IMR-90 (cell line): ENCODE measurements around the gene CDK5RAP2. TPM values are rescaled to one million over a fixed set of nuclear protein-coding genes. Genes with fewer than 3 reads are reported as not detected.

ENCODE experiments used
- ATAC-seq: fragments of 200-7000 bp; cut with Tn5 transposase; 2 replicates; pipeline ENCODE4 v1.9.1; 2020; ENCODE audit warnings: low read depth, mild to moderate bottlenecking, moderate library complexity
- BruUV-seq: library from RNA; stranded (reverse); fragments of 400-500 nt; replicated peaks from 2 replicates; lab custom pipeline; 2021; lab: Mats Ljungman, UMichigan
- CTCF ChIA-PET: fragments of 300-600 bp; formaldehyde crosslinking; extraction: SDS; loops from one replicate; lab custom pipeline; 2021; ENCODE audit warnings: antibody characterized with exemption; lab: Yijun Ruan, JAX
- POLR2A ChIA-PET: fragments of 300-600 bp; sonication (Branson Sonifier 250); formaldehyde crosslinking; loops from one replicate; lab custom pipeline; 2022; ENCODE audit warnings: antibody characterized with exemption; ENCODE audit not compliant: unreplicated experiment; lab: Charles Lee
- DNase-seq: peaks from one replicate; pipeline ENCODE4 v3.0.0; 2013
- H2AFZ ChIP-seq: replicated peaks from 2 replicates; pipeline ENCODE3; 2013; ENCODE audit warnings: low read length, mild to moderate bottlenecking; ENCODE audit not compliant: poor library complexity
- H2AK5ac ChIP-seq: 2 replicates; pipeline ENCODE4 v1.6.1; 2013; ENCODE audit warnings: low read depth, low read length, inconsistent platforms
- H2AK9ac ChIP-seq: replicated peaks from 2 replicates; pipeline ENCODE3; 2013; ENCODE audit warnings: mild to moderate bottlenecking, low read depth, low read length, moderate library complexity; ENCODE audit not compliant: poor library complexity
- H2BK120ac ChIP-seq: 2 replicates; pipeline ENCODE4 v1.6.1; 2013; ENCODE audit warnings: low read depth, low read length, inconsistent platforms
- H2BK15ac ChIP-seq: 3 replicates; pipeline ENCODE4 v1.6.1; 2013; ENCODE audit warnings: low read depth, low read length, inconsistent platforms
- H2BK20ac ChIP-seq: 2 replicates; pipeline ENCODE4 v1.6.1; 2013; ENCODE audit warnings: low read depth, mild to moderate bottlenecking, inconsistent platforms, low read length, moderate library complexity
- H2BK5ac ChIP-seq: 2 replicates; pipeline ENCODE4 v1.6.1; 2013; ENCODE audit warnings: mild to moderate bottlenecking, low read depth, low read length, inconsistent platforms; ENCODE audit not compliant: poor library complexity, severe bottlenecking
- H3K14ac ChIP-seq: replicated peaks from 2 replicates; pipeline ENCODE4 v1.6.1; 2013; ENCODE audit warnings: low read depth, low read length, inconsistent platforms
- H3K18ac ChIP-seq: 2 replicates; pipeline ENCODE4 v1.6.1; 2013; ENCODE audit warnings: low read depth, low read length, control low read depth
- H3K23ac ChIP-seq: 2 replicates; pipeline ENCODE4 v1.6.1; 2013; ENCODE audit warnings: low read depth, low read length, inconsistent platforms
- H3K27ac ChIP-seq: 2 replicates; pipeline ENCODE4 v1.5.1; 2013; ENCODE audit warnings: mild to moderate bottlenecking, control low read depth, low read length; ENCODE audit not compliant: insufficient read depth
- H3K27me3 ChIP-seq: 2 replicates; pipeline ENCODE4 v1.6.1; 2013; ENCODE audit warnings: low read length; ENCODE audit not compliant: control insufficient read depth, insufficient read depth
- H3K36me3 ChIP-seq: 2 replicates; pipeline ENCODE4 v1.6.1; 2013; ENCODE audit warnings: low read length, mixed read lengths; ENCODE audit not compliant: control insufficient read depth, insufficient read depth
- H3K4ac ChIP-seq: 2 replicates; pipeline ENCODE4 v1.6.1; 2013; ENCODE audit warnings: low read depth, low read length, inconsistent platforms
- H3K4me1 ChIP-seq: 2 replicates; pipeline ENCODE4 v1.6.1; 2013; ENCODE audit warnings: low read length, mixed read lengths; ENCODE audit not compliant: control insufficient read depth, insufficient read depth
- H3K4me2 ChIP-seq: 2 replicates; pipeline ENCODE4 v1.6.1; 2013; ENCODE audit warnings: low read depth, mild to moderate bottlenecking, control low read depth, low read length, moderate library complexity
- H3K4me3 ChIP-seq: 2 replicates; pipeline ENCODE4 v1.5.1; 2013; ENCODE audit warnings: low read depth, mild to moderate bottlenecking, control low read depth, low read length, moderate library complexity; ENCODE audit not compliant: insufficient read depth
- H3K56ac ChIP-seq: 2 replicates; pipeline ENCODE4 v1.6.1; 2013; ENCODE audit warnings: low read length, inconsistent platforms; ENCODE audit not compliant: insufficient read depth; ENCODE audit errors: extremely low read depth
- H3K79me1 ChIP-seq, 2 experiments: 2 replicates each; pipeline ENCODE4 v1.6.1; 2013; ENCODE audit warnings: low read length in 2 of 2, inconsistent platforms in 1 of 2, low read depth in 1 of 2
- H3K9ac ChIP-seq: 2 replicates; pipeline ENCODE4 v1.6.1; 2013; ENCODE audit warnings: low read depth, low read length, control low read depth
- H3K9me1 ChIP-seq: 2 replicates; pipeline ENCODE4 v1.6.1; 2013; ENCODE audit warnings: low read length, inconsistent platforms; ENCODE audit not compliant: insufficient read depth
- H3K9me3 ChIP-seq: 2 replicates; pipeline ENCODE4 v1.6.1; 2013; ENCODE audit warnings: low read length; ENCODE audit not compliant: control insufficient read depth, insufficient read depth
- H4K20me1 ChIP-seq: 2 replicates; pipeline ENCODE4 v1.6.1; 2013; ENCODE audit warnings: low read length, inconsistent platforms; ENCODE audit not compliant: insufficient read depth
- H4K5ac ChIP-seq: 2 replicates; pipeline ENCODE4 v1.6.1; 2013; ENCODE audit warnings: mild to moderate bottlenecking, low read depth, low read length, control low read depth
- H4K8ac ChIP-seq, 2 experiments: 2 replicates each; pipeline ENCODE4 v1.6.1; 2013; ENCODE audit warnings: low read depth in 2 of 2, low read length in 2 of 2, control low read depth in 1 of 2, inconsistent platforms in 1 of 2
- H4K91ac ChIP-seq: 2 replicates; pipeline ENCODE4 v1.6.1; 2013; ENCODE audit warnings: low read depth, low read length, inconsistent platforms; ENCODE audit not compliant: insufficient read depth
- CEBPB ChIP-seq: IDR thresholded peaks from 2 replicates; pipeline ENCODE4 v1.6.1; 2012; ENCODE audit warnings: low read depth, low read length, improper control_type of control experiment
- POLR2A ChIP-seq: IDR thresholded peaks from 2 replicates; pipeline ENCODE4 v1.6.1; 2012; ENCODE audit warnings: mild to moderate bottlenecking, low read depth, low read length
- WGBS, 2 experiments: methylation state at CpG; one replicate each; pipeline versions ENCODE4 v1.1.5 to v1.1.7; 2013; ENCODE audit warnings: missing lambda C conversion rate in 2 of 2; ENCODE audit not compliant: insufficient read length in 1 of 2; ENCODE audit errors: extremely low coverage in 2 of 2; 5-methylcytosine and 5-hydroxymethylcytosine counted together
- dilution Hi-C: fragments of 300-500 bp; cut with HindIII; formaldehyde crosslinking; loops from one replicate; pipeline ENCODE4 v1.14.3; 2018; ENCODE audit warnings: low sequenced_read_pairs; ENCODE audit not compliant: unreplicated experiment
- in situ Hi-C: fragments of 300-500 bp; cut with MboI; formaldehyde crosslinking; loops from 3 replicates; pipeline ENCODE4 v1.14.3; 2019; ENCODE audit warnings: low sequenced_read_pairs, inconsistent platforms, mixed read lengths
- intact Hi-C: fragments of 100-400 bp; cut with micrococcal nuclease; formaldehyde crosslinking; loops from 2 replicates; pipeline ENCODE4 v1.10.0; 2022
- polyA plus RNA-seq, 3 experiments: library from polyadenylated mRNA; depleted of rRNA; stranded (reverse); fragments of >200 nt; gene quantifications; 2 replicates each; pipeline ENCODE4 v1.2.3, GENCODE V29; 2012; ENCODE audit warnings: low replicate concordance in 1 of 3
- total RNA-seq: library from RNA; depleted of rRNA; stranded (reverse); fragments of >200 nt; gene quantifications from 2 replicates; pipeline ENCODE4 v1.2.3, GENCODE V29; 2012

The CDK5RAP2 gene
- total and polyA plus RNA-seq, 2 of the 4 experiments (the other 2 are of a cell fraction) = 29.5 to 31.7 TPM

DNA sequence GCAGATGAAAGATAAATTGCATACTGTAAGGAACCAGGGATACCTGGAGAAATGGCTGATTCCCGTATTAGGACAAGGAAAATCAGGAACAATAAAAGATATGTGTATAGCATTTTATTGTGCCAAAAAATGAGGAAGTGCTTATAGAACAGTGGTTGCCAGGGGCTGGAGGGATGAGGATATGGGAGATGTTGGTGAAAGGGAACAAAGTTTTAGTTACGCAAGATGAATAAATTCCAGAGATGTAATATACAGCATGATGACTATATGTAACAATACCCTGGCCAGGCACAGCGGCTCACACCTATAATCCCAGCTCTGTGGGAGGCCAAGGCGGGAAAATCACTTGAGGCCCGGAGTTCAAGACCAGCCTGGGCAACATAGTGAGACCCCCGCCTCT is 101.8 kb downstream of the CDK5RAP2 start:
- ChIA-PET CTCF (interaction anchor here (0.6 to 1.9 kb wide), 8 partner anchors 10 to 922 kb away, joined by 3 to 16 read pairs (median 4); no protein-coding TSS in a partner anchor), POLR2A (no interaction called here)
- H3K4me3 ChIP-seq = no peak overlapping the region

More for the DNA sequence above, 101.8 kb downstream of the CDK5RAP2 start:
- BruUV-seq = no TSS peak
- H2BK15ac ChIP-seq = no peak overlapping the region
- 56% methylated on average over 1 of the region's 6 CpGs; no CpG with 5 or more reads in 1 of the 2 experiments for WGBS, 2 experiments
- ATAC-seq (no peak), DNase-seq (peak; percentile 32)
- H3K9me1 ChIP-seq = peaks cover 6% of the 10 kb centered on the region
- TF ChIP-seq CEBPB (peak; percentile 70), POLR2A (no peak)
- H4K91ac ChIP-seq = no peak overlapping the region
- H3K56ac ChIP-seq = no peak overlapping the region
- H3K79me1 ChIP-seq = peaks cover 4 to 15% of the 10 kb centered on the region in 2 experiments; a peak in 1 of 4 replicates
- H3K4me1 ChIP-seq = peaks cover 9% of the 10 kb centered on the region
- H4K20me1 ChIP-seq = no peaks in the 10 kb centered on the region; the same call in 1 of the 2 replicates
- H4K8ac ChIP-seq = no peak overlapping the region; a peak in 1 of 4 replicates
- no peak overlapping the region for H3K14ac ChIP-seq
- H3K9ac ChIP-seq = no peak overlapping the region
- no peak overlapping the region for H3K18ac ChIP-seq
- H2AK5ac ChIP-seq = no peak overlapping the region
- no peak overlapping the region for H4K5ac ChIP-seq
- peak overlapping the region; percentile 34 for H2BK5ac ChIP-seq
- no peak overlapping the region for H3K27ac ChIP-seq
- peaks cover 1% of the 10 kb centered on the region; the same call in 1 of the 2 replicates for H3K36me3 ChIP-seq
- peak overlapping the region; percentile 35; the same call in 1 of the 2 replicates for H2BK120ac ChIP-seq
- intact Hi-C loops (no loop called here), dilution Hi-C loops (no loop called here), in situ Hi-C loops (loop anchor here (10.0 kb wide), 2 partner anchors 513 to 923 kb away; no protein-coding TSS in a partner anchor)
- H3K23ac ChIP-seq = no peak overlapping the region
- no peak overlapping the region for H2AFZ ChIP-seq
- no peaks in the 10 kb centered on the region for H3K27me3 ChIP-seq
- H3K4ac ChIP-seq = peak overlapping the region; percentile 17; the same call in 1 of the 2 replicates
- H2AK9ac ChIP-seq = no peak overlapping the region
- H3K9me3 ChIP-seq = no peaks in the 10 kb centered on the region
- no peak overlapping the region for H3K4me2 ChIP-seq
- H2BK20ac ChIP-seq = peak overlapping the region; percentile 29; the same call in 1 of the 2 replicates
